GM18868 (cell line): Measurements from ENCODE around the gene MLKL.

Experiments
- ATAC-seq: cut with Tn5 transposase; IDR thresholded peaks from one replicate; pipeline ENCODE4 v1.9.1; 2021; ENCODE audit warnings: mild to moderate bottlenecking, moderate library complexity; ENCODE audit not compliant: unreplicated experiment

The MLKL gene

DNA sequence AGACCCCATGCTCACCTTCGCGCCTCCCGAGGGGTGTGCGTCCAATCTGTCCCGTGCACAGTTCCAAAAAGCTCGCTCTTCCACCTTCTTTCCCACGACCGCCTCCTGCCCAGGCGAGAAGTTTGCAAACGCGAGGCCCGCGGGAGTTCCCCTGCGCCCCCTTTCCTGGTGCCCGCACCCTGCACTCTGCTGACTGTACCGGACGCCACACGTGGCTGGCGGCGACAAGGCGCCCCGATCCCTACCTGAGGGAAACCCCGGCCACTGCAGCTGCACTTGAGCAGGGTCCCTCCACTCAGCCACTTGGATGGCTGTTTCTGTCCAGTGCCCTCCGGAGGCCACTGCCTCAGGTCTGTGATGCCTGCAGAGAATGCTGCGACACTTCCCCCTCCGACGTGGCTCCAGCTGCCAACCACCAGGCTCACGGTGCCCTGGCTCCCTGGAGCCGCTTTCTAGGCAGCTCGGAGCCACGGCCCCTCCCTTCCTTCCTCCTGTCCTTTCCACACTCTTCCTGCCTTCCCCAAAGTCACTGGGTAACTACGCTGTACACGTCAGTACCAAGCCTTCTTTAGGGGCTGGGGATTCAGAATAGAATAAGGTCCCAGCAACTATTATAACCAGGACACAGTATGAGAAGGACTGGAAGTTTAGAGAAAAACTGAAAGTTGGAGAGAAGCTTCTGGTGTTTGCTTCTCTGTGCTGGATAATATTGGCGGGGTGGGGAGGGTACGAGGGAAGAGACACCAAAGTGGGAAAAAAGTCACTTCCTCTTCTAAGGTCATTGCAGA lies at the start of gene MLKL:
MLKL (minus strand) TSS at position 425 of the 788 bp plus-strand sequence. CDS start 5,105 bp downstream, outside the sequence.
- peak; percentile 37 for ATAC-seq

DNA sequence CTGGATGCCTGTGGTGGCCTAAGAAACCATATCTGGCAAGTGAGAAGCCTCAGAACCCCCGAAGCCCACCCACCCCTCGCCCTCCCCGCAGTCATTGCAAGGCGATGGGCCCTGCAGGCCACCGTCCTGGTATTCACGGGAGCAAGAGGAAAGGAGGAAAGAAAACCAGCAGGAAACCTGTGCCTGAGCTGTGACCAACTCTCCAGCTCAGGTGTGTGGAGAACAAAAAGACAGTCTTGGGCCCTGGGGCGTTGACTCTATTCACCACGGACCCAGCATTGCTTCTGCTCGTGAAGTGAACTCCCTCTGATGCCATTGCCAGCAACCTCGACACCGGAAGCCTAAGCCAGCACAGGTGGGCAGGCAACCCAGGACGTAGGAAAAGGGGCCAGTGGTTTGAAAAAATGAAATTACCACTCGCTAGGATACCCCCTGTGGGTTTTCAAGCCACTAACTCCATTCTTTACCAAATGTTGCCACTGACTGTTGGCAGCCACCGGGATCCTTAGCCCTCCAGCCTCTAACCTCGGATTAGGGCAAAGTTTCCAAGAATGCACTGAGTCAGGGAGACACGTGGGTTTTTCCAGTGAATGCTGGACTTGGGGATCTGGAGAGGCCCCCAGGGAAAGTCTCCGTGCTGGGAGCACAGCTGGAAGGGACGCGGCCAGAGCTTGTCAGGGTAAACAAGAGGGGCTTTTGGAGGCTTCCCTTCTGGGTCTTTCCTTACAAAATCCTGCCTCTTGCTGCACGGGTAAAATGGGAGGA lies 48.8 kb upstream of the MLKL start:
- no peak for ATAC-seq

DNA sequence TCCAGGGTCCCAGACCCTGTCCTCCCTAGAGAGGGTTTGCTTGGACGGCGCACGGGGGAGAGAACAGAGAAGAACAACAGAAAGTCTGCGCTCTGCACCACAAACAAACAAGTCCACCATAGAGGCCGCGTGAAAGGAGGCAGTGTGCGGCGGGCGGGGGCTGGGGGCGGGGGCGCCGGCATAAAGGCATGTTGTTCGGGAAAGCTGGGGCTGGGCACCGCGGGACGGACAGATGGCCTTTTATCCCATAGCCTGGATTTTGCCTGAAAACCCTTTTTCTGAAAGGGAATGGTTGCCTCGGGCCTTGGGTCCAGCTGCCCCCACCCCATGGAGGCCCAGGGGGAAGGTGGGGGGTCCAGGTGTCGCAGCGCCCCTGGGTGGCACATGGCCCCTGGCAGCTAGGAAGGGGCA lies 48.0 kb upstream of the MLKL start:
- no peak for ATAC-seq

DNA sequence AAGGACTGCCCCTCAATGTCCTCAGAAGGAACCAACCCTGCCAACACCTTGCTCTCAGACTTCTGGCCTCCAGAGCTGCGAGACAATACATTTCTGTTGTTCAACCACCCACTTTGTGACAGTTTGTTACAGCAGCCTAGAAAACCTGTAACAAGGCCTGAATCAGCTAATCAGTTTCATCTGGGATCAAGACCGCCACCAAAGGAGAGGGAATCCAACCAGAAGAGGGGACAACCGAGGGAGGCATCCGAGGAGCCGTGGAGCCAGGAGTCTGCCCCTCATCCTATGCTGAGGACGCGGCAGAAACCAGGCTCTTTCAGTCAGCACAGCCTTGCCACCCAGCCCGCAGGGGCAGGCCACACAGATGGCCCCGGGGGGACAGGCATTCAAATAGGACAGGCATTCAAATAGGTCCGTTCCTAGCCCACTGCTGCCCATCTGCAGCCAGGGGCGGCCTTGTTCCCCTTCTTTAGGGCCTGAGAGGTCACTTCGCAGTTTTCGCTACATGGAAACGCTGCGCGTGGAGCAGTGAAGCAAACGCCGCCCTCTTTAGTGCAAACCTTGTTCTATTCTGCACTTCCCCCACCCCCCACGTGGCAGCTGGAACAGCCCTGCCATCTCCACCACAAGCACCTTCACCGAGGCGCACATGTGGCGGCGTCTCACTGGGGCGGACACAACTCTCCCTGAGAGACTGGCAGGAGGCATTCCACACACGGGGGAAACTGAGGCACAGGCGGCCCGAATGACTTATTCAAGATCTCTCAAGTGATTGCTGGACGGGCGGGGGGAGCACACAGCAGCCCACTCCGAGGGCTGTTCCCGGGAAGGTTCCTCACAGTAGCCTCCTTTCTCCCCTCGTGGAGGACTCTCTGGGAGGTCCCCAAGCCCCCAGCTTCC lies 47.3 kb upstream of the MLKL start:
- no peak for ATAC-seq

DNA sequence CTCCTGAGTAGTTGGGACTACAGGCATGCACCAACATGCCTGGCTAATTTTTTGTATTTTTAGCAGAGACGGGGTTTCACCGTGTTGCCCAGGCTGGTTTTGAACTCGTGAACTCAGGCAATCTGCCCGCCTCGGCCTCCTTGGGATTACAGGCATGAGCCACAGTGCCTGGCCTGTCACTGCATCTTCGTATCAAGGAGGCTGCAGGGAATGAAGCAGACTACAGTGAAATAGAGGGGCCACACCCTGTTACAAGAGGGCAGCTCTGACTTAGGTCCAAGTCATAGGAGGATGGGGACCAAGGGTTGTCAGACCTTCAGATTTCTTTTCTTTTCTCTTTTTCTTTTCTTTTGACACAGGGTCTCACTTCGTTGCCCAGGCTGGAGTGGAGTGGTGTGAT lies 45.3 kb upstream of the MLKL start:
- no peak for ATAC-seq

DNA sequence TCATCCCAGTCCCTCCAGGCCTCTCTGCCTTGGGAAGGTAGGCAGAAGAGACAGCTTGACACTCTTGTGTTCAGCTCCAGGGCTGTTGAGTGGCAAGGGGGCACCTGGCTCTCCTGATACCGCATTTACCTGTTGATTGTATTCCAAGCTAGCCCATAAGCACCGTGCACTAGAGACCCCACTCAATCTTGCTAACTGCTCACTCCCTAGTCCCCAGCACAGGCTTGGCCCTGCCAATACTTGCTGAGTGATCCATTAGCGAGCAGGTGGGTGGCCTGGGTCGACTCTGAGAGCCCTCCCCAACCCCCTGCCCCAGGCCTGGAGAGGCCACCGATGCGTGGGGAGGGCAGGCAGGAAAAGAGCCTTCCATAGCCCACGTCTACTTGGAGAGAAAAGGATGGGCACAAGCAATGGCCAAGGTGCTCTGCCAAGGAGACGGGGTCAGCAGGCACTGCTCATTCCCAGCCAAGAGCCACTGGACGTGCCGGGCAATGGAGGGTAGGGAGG lies 44.5 kb upstream of the MLKL start:
- ATAC-seq = no peak

DNA sequence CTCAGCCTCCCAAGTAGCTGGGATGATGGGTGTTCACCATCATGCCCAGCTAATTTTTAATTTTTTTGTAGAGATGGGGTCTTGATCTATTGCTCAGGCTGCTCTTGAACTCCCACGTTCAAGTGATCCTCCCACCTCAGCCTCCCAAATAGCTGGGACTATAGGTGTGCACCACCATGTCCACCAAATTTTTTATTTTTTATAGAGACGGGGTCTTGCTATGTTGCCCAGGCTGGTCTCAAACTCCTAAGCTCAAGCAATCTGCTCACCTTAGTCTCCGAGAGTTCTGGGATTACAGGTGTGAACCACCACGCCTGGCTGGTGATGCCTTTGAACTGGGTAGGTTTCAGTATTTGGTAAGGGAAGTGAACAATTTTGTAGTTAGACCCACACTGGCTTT lies 43.9 kb upstream of the MLKL start:
- no peak for ATAC-seq

DNA sequence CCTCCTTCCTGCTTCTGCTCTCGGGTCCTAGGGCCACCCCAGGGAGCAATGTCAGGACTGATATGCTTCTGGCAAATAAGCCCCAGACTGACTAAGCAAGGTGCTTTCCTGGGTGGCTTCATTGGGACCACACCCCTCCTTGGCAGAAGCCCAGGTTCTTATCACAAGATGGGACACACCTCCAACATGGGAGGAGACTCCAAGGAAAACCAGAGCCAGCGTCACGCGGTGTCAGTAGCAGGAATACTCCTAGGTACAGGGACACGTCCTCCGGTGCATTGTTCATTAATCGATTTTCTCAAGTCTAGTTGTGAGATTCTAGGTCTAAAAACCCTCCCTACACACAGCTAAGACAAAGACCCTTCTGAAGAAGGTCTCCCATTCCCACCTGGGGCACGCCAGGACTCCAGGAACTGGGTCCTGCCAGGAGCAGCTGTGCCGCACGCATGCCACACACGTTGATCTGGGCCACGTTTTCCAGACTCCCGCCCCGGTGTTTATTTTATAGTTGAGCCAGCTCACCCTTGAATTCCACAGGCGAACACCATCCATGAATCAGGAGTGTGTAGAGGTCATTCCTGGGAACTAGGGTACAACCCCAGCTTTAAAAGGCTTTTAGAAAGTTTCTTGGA lies 43.1 kb upstream of the MLKL start:
- no peak for ATAC-seq

DNA sequence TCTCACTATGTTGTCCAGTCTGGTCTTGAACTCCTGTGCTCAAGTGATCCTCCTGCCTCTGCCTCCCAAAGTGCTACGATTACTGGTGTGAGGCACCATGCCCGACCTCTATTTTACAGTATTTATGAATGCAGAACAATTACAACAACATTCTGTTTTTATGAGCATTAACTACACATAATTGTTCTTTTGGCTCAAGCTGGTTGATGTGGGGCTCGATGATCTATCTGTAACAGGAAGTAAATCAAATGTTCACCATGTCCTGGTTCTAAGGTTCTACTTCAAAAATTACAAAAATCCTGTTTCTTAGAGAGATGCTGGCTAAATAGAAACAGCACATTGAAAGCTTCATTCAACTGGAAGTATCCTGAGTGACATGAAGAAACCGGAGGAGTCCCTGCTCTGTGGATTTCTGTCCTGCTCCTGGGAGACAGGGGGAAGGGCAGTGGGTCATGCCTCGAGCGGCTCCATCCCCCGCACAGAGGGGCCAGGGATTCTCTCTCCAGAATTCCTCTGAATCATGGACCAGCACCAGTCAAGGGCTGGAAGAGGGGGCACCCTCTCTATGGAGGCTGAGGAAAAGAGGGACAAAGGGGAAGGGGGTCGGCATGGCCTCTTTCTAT lies 42.5 kb upstream of the MLKL start:
- no peak for ATAC-seq

DNA sequence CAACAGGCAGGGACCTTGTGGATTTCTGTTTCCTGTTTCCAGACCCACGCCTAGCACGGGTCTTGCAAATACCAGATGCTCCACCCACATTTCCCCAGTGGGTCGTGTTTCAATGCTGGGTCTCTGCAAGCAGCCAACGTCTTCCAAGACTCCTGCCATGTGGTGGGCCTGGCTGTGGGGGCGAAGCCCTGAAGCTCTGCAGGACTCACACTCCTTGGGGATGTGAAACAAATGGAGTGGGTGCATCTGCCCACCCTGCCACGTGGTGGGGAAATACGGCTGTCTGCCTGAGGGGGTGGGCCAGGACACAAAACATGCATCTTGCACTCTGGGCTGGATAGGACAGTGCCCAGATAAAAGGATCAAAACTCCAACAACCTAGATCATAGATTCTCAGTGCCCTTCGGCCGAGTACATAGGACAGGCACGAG lies 41.4 kb upstream of the MLKL start:
- no peak for ATAC-seq

DNA sequence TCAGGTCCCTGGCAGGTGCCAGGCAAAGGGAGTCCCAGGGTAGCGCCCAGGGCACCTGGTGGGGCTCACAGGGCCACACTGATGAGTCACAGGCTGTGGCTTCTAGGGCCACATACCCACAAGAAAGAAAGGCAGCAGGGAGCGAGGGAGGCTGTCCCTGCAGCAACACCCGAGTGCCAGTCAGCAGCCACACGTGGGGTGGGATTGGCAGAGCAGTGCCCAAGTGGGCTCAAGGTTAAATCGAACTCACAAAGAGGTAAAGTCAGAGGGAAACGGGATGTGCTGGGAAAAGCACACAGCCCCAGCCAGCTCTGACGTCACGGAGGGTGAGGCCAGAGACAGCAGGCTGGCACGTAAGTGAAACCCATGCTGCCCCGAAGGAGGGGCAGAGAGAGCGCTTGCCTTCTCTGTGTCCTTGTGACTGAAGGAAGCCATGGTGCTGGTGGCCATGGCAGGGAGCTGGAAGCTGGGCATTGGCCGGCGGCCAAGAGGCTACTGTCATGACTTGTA lies 40.2 kb upstream of the MLKL start:
- no peak for ATAC-seq

DNA sequence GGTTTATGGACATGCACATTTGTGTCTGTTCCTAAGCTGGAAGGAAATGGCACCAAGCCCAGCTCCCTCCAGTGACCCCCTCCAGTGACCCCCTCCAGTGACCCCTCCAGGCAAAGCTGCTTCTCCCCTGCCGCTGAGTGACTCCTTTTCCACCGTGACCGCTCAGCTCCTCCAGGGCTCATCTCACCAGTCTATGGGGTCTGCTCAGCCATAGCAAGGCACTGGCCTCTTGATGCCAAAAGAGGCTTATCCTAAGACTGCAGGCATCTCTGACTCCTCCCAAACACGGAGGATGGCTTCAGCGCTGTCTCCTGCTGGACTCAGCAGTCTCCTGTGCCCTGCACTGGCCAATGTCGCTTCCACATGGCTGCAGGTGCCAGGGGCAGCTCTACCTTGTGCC lies 38.6 kb upstream of the MLKL start:
- ATAC-seq = no peak

DNA sequence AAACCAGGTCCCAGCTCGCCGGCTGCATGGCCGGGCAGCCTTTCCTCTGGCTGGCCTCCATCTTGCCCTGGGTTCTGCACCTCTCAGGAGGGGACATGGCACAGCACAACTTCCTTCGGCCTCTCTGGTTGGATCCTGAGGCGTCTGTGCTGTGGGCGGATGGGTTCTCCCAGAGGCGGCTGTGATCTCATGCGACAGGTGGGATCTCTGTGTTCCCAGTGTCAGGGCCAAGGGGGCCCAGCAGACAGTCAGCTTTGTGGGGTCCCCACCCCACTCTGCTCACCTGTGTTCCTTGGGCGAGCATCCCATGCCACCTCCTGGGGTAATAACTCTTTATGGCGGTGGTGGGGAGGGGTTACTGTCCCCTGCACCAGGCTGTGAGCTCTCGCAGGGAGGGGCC lies 38.2 kb upstream of the MLKL start:
- ATAC-seq = no peak

DNA sequence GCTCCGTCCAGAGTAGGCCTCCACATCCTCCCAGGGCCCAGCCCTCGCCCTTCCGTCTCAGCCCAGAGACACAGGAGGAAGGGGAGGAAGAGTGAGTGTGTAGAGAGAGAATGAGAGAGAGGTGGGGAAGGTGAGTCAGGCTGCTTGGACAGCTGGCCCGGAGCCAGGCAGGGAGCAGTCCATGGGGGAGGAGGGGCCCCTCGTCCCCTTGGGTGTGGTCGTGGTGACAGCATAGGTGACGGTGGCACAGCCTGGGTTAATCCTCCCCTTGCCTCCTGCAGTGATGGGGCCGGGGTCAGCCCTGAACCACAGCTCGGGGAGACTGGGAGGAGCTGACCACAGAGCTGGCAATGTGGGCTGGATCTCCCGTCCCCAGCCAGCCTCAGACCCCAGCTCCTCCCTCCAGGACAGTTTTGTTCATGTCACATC lies 37.5 kb upstream of the MLKL start:
- ATAC-seq = no peak

DNA sequence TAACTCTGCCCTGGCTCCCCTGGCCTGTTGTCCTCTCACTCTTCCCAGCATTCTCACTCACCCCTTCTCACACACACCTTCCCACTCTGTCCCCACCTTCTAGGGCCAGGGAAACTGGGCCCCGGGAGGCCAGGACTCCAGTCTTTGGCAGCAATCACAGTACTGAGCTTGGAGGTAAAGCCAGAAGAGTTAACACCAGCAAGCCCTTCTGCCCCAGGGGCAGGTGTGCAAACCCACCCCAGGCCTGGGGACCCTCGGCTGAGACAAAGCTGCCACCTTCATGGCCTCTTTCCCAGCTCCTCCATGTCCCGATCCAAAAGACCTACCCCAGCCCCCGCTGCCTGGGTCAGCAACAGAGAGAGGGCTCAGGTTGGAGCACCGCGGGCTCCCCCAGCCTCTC lies 36.9 kb upstream of the MLKL start:
- ATAC-seq = no peak

DNA sequence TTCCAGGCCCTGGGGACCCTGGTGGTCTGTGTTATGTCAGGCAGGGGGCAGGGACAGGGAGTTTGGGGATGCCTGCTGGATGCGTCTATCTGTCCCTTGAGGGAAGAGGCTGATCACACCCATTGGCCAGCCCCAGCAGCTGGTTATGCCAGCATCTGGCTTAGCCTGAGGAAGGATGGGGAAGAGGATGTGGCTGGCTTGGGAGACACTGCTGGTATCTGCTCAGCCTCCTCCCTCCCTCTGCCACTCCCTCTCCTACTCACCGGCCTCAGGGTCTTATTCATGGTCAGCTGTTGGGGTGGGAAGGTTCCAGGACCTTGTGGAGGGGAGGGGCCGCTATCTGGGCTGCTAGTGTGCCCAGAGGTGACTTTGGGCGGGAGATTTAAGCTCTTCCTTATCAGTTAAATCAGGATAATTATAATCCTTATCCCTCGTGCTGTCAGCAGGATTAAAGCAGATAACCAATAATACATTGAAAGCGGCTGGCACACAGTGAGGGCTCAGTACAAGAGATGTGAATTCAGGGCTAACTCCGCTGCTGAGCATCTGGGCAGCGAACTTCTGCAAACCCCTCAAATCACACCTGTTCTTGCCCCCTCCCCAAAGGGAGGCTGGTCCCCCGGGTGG lies 36.0 kb upstream of the MLKL start:
- no peak for ATAC-seq

DNA sequence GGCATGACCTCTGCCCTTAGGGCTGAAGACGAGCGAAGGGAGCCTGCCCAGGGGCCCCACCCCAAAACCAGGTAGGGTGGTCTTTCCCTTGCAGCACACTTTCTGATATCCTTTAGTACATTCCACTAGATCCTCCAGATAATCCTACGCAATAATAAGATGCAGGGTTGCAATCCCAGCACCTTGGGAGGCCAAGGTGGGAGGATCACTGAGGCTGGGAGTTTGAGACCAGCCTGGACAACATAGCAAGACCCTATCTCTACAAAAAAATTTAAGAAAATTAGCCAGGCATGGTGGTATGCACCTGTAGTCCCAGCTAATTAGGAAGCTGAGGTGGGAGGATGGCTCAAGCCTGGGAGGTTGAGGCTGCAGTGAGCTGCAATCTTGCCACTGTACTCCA lies 34.9 kb upstream of the MLKL start:
- no peak for ATAC-seq

DNA sequence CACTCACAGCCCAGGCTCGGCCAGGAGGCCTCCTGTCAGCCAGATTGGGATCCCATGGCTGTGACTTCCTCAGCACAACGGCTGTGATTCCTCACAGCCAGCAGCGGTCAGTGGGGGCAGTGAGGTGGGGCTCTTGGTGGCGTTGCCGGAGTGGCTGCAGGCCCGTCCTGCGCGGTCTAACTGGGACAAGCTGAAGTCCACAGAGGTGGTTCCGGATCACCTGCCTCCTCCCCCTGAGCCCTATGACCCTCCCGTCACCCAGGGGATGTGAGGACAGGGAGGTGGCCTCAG lies 34.4 kb upstream of the MLKL start:
- no peak for ATAC-seq

DNA sequence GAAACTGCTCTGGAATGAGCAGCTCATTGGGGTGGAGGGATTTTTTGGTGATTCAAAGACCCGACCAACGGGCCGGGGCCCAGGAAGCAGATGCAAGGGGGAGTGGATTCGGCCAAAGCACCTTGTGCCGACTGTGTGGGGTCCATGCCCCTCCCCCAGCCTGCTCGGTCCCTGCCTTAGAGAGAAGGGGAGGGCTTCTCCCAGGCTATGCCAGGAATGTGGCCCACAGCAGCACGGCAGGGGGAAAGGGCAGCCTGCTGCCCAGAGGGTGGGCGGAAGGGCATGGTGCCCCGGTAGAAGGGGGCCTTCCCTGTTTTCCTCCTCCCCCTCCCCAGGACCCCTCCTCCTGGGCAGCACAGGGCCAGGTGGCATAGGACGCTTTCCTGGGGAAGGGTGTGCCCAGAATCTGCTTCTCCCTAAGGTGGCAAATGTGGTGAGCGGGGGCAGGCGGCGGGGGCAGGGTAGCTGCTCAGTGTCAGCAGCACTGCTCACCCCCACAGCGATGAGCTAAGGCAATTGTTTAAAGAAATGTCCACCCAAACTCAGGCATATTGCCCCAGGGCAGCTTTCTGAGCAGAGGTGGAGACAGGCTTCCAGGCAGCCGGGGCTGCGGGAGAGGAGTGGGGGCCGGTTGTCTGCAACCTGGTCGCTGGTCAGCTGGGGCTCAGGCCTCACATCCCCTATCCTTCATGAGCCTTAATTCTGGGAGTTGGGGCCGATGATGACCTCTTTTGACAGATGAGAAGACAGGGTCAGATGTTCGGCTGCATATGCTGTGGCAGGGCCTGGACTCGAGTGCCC lies 33.9 kb upstream of the MLKL start:
- no peak for ATAC-seq
